Chondrocyte (in vitro differentiated cells): ENCODE results near the gene SNRNP25. TPM values are rescaled to one million over a fixed set of nuclear protein-coding genes. Genes with fewer than 3 reads are reported as not detected.
A peak's percentile ranks its signal among the peaks of the same experiment; 100 is the strongest.

Experiments used
- DNase-seq: peaks from one replicate; pipeline ENCODE4 v3.0.0; 2021; ENCODE audit warnings: mixed read lengths, low spot score
- H3K27ac Mint-ChIP-seq: one replicate; pipeline ENCODE4 v1.8.0; 2021; ENCODE audit warnings: mild to moderate bottlenecking, moderate library complexity, mixed read lengths; ENCODE audit not compliant: unreplicated experiment
- H3K27me3 Mint-ChIP-seq: 2 replicates; pipeline ENCODE4 v1.8.0; 2021; ENCODE audit warnings: low read depth, mixed read lengths
- H3K36me3 Mint-ChIP-seq: 2 replicates; pipeline ENCODE4 v1.8.0; 2021; ENCODE audit warnings: low read depth, mixed read lengths
- H3K4me1 Mint-ChIP-seq: 2 replicates; pipeline ENCODE4 v1.8.0; 2021; ENCODE audit warnings: low read depth, mild to moderate bottlenecking, mixed read lengths
- H3K4me3 Mint-ChIP-seq: one replicate; pipeline ENCODE4 v1.8.0; 2021; ENCODE audit warnings: mild to moderate bottlenecking, moderate library complexity, mixed read lengths; ENCODE audit not compliant: unreplicated experiment
- H3K9me3 Mint-ChIP-seq: 2 replicates; pipeline ENCODE4 v1.8.0; 2021; ENCODE audit warnings: low read depth, mixed read lengths
- CTCF ChIP-seq: fragments of 200-600 bp; sonication (generic); IDR thresholded peaks from 2 replicates; pipeline ENCODE4 v1.5.0; 2021; ENCODE audit warnings: antibody characterized with exemption, mild to moderate bottlenecking, moderate library complexity
- total RNA-seq: library from RNA; stranded (reverse); gene quantifications from 3 replicates; pipeline ENCODE4 v1.2.1, GENCODE V29; 2021

Gene SNRNP25
- total RNA-seq, 1 donor from 2014 or later, result 28.0 TPM

GRCh38 chr16:69181-69580 is 15.6 kb downstream of the SNRNP25 start:
- Mint-ChIP-seq H3K27me3 (no peaks in the 10 kb centered on the region), H3K27ac (peak overlapping the region; percentile 71), H3K9me3 (no peaks in the 10 kb centered on the region), H3K4me1 (peaks cover 58% of the 10 kb centered on the region), H3K4me3 (no peak overlapping the region), H3K36me3 (peaks cover 2% of the 10 kb centered on the region)
- DNase-seq, result no peak
- no peak for TF ChIP-seq CTCF

- H3K4me1 Mint-ChIP-seq, result peaks cover 70% of the 10 kb centered on the region
- H3K9me3 Mint-ChIP-seq, result no peaks in the 10 kb centered on the region
- H3K4me3 Mint-ChIP-seq, result peak overlapping the region; percentile 87
- H3K27me3 Mint-ChIP-seq, result no peaks in the 10 kb centered on the region
- no peak for DNase-seq
- peak overlapping the region; percentile 90 for H3K27ac Mint-ChIP-seq
- no peaks in the 10 kb centered on the region for H3K36me3 Mint-ChIP-seq
- no peak for TF ChIP-seq CTCF
Measured at GRCh38 chr16:71210-71539, 17.5 kb downstream of the SNRNP25 start.

- Mint-ChIP-seq H3K4me3 (peak overlapping the region; percentile 87), H3K9me3 (no peaks in the 10 kb centered on the region), H3K36me3 (no peaks in the 10 kb centered on the region), H3K4me1 (peaks cover 75% of the 10 kb centered on the region), H3K27me3 (no peaks in the 10 kb centered on the region), H3K27ac (peak overlapping the region; percentile 90)
- no peak for DNase-seq
- peak; percentile 45 for TF ChIP-seq CTCF
Measured at GRCh38 chr16:71540-72401, 18.1 kb downstream of the SNRNP25 start.

- Mint-ChIP-seq H3K36me3 (no peaks in the 10 kb centered on the region), H3K4me3 (peak within 1 kb of the TSS; percentile 87), H3K27me3 (no peaks in the 10 kb centered on the region), H3K4me1 (peaks cover 76% of the 10 kb centered on the region), H3K27ac (peak within 1 kb of the TSS; percentile 90), H3K9me3 (no peaks in the 10 kb centered on the region)
- TF ChIP-seq CTCF, result no peak
- no peak for DNase-seq
Measured at GRCh38 chr16:72561-73548, 19.2 kb downstream of the SNRNP25 start, which contains the start of gene RHBDF1. RHBDF1 (minus strand) TSS chr16:72631; CDS start chr16:65015, 7,616 bp downstream.
